ENCODE data around the gene SERTM1.

SERTM1 gene

GRCh38 chr13:36718686-36719085 lies 44.9 kb downstream of the SERTM1 start:
- no peaks in the 10 kb centered on the region for H3K36me3 Mint-ChIP-seq
- ATAC-seq (ENCODE audit: low read depth) (no peak), DNase-seq (ENCODE audit: low spot score in 2 of 2) (no peak)
- H3K27ac Mint-ChIP-seq, result no peak overlapping the region
- H3K27me3 Mint-ChIP-seq, result peaks cover 28% of the 10 kb centered on the region
- H3K4me1 Mint-ChIP-seq, result no peaks in the 10 kb centered on the region
- H3K4me3 Mint-ChIP-seq, result no peak overlapping the region
- H3K9me3 Mint-ChIP-seq, result no peaks in the 10 kb centered on the region

DNA sequence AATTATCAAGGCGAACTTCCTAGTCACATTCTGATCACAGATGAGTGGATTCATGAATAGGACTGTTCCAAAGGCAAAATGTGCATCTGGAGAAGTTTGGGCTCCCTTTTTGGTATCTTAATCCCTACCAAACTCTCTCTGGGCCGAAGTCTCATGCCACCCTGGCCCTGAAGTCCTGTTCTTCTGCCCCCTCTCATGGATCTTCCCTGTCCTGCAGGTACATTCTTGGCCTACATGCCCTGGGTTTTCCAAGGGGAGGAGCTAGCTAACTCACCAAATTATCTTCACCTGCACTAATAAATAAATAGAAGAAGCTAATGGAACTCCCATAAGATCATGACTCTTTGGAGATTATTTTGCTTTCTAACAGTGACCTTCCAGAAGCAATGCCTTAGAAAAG lies 50.3 kb downstream of the SERTM1 start:
- DNase-seq (ENCODE audit: low spot score in 2 of 2), result no peak
- Mint-ChIP-seq H3K36me3 (no peaks in the 10 kb centered on the region), H3K27me3 (peaks cover 13% of the 10 kb centered on the region), H3K9me3 (no peaks in the 10 kb centered on the region), H3K4me1 (no peaks in the 10 kb centered on the region), H3K27ac (no peak overlapping the region), H3K4me3 (no peak overlapping the region)
- ATAC-seq (ENCODE audit: low read depth), result no peak

DNA sequence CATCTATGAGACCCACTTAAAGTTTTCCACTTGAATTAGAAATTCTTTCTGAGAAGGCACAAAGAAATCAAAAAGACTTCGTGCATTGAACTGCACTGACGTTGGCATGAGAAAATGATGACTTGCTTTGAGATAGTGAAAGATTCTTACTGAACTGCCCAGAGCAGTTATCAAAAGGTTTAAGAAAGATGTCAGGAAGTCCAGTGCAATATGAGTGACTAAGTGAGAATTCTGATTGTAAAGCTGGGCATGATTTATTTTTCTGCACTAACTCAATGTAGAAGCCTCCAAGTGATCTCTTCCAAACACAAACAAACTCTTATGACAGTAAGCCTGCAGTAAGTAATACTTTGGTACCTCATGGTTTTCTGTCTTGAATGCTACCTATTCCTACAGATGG lies 52.1 kb downstream of the SERTM1 start:
- DNase-seq (ENCODE audit: low spot score in 2 of 2) (no peak), ATAC-seq (ENCODE audit: low read depth) (no peak)
- no peaks in the 10 kb centered on the region for H3K4me1 Mint-ChIP-seq
- peaks cover 10% of the 10 kb centered on the region for H3K27me3 Mint-ChIP-seq
- no peaks in the 10 kb centered on the region for H3K9me3 Mint-ChIP-seq
- no peaks in the 10 kb centered on the region for H3K36me3 Mint-ChIP-seq
- H3K27ac Mint-ChIP-seq, result no peak overlapping the region
- H3K4me3 Mint-ChIP-seq, result no peak overlapping the region

GRCh38 chr13:36728006-36728405 lies 54.2 kb downstream of the SERTM1 start:
- H3K27ac Mint-ChIP-seq, result no peak overlapping the region
- ATAC-seq (ENCODE audit: low read depth), result no peak
- no peak for DNase-seq (ENCODE audit: low spot score in 2 of 2)
- no peaks in the 10 kb centered on the region for H3K4me1 Mint-ChIP-seq
- no peaks in the 10 kb centered on the region for H3K36me3 Mint-ChIP-seq
- H3K9me3 Mint-ChIP-seq, result no peaks in the 10 kb centered on the region
- peaks cover 2% of the 10 kb centered on the region for H3K27me3 Mint-ChIP-seq
- no peak overlapping the region for H3K4me3 Mint-ChIP-seq

- peak in 1 of 2 donors; percentile 5 for DNase-seq (ENCODE audit: low spot score in 2 of 2)
- no peaks in the 10 kb centered on the region for H3K4me1 Mint-ChIP-seq
- H3K36me3 Mint-ChIP-seq, result no peaks in the 10 kb centered on the region
- no peaks in the 10 kb centered on the region for H3K9me3 Mint-ChIP-seq
- no peak for ATAC-seq (ENCODE audit: low read depth)
- no peaks in the 10 kb centered on the region for H3K27me3 Mint-ChIP-seq
- H3K27ac Mint-ChIP-seq, result no peak overlapping the region
- H3K4me3 Mint-ChIP-seq, result no peak overlapping the region
These were observed 62.4 kb downstream of the SERTM1 start for GRCh38 chr13:36736119-36736726.

- Mint-ChIP-seq H3K4me3 (no peak overlapping the region), H3K27ac (no peak overlapping the region), H3K27me3 (no peaks in the 10 kb centered on the region), H3K9me3 (no peaks in the 10 kb centered on the region), H3K4me1 (no peaks in the 10 kb centered on the region), H3K36me3 (no peaks in the 10 kb centered on the region)
- no peak for DNase-seq (ENCODE audit: low spot score in 2 of 2)
- ATAC-seq (ENCODE audit: low read depth), result no peak
These were observed 63.8 kb downstream of the SERTM1 start for GRCh38 chr13:36737524-36738083.

- no peak overlapping the region for H3K4me3 Mint-ChIP-seq
- no peaks in the 10 kb centered on the region for H3K4me1 Mint-ChIP-seq
- H3K36me3 Mint-ChIP-seq, result no peaks in the 10 kb centered on the region
- DNase-seq (ENCODE audit: low spot score in 2 of 2) (no peak), ATAC-seq (ENCODE audit: low read depth) (no peak)
- H3K9me3 Mint-ChIP-seq, result no peaks in the 10 kb centered on the region
- peaks cover 2% of the 10 kb centered on the region for H3K27me3 Mint-ChIP-seq
- H3K27ac Mint-ChIP-seq, result no peak overlapping the region
These were observed 71.6 kb downstream of the SERTM1 start for GRCh38 chr13:36745436-36745835.

GRCh38 chr13:36746051-36746450 lies 72.2 kb downstream of the SERTM1 start:
- Mint-ChIP-seq H3K4me1 (no peaks in the 10 kb centered on the region), H3K9me3 (peaks cover 2% of the 10 kb centered on the region), H3K27me3 (peaks cover 4% of the 10 kb centered on the region), H3K36me3 (no peaks in the 10 kb centered on the region), H3K4me3 (no peak overlapping the region), H3K27ac (no peak overlapping the region)
- ATAC-seq (ENCODE audit: low read depth) (no peak), DNase-seq (ENCODE audit: low spot score in 2 of 2) (no peak)
